Liver (tissue), 3 donors: ENCODE results near the gene ETV3.

Source experiments
- ATF3 ChIP-seq: IDR thresholded peaks from 2 replicates; pipeline ENCODE4 v1.6.1; 2016; ENCODE audit warnings: antibody characterized with exemption
- CTCF ChIP-seq: fragments of 150-350 bp; IDR thresholded peaks from 2 replicates; pipeline ENCODE4 v1.5.1; 2017; ENCODE audit warnings: improper control_type of control experiment, low read depth, low read length; ENCODE audit not compliant: missing input control
- GABPA ChIP-seq, 2 donors: IDR thresholded peaks in 1 of 2; conservative IDR thresholded peaks in 1 of 2; 2 replicates each; pipeline ENCODE4 v1.6.1; 2016; ENCODE audit warnings: antibody characterized with exemption in 2 of 2, mild to moderate bottlenecking in 1 of 2, moderate library complexity in 1 of 2
- MAX ChIP-seq: IDR thresholded peaks from 2 replicates; pipeline ENCODE4 v1.6.1; 2016; ENCODE audit warnings: antibody characterized with exemption
- NR2F2 ChIP-seq: IDR thresholded peaks from 2 replicates; pipeline ENCODE4 v1.6.1; 2016; ENCODE audit warnings: antibody characterized with exemption
- RAD21 ChIP-seq, 2 donors: IDR thresholded peaks; 2 replicates each; pipeline ENCODE4 v1.6.1; 2016; ENCODE audit warnings: antibody characterized with exemption in 2 of 2, mild to moderate bottlenecking in 2 of 2
- REST ChIP-seq: IDR thresholded peaks from 2 replicates; pipeline ENCODE4 v1.6.1; 2016; ENCODE audit warnings: antibody characterized with exemption, mild to moderate bottlenecking
- RXRA ChIP-seq, 2 donors: IDR thresholded peaks; 2 replicates each; pipeline ENCODE4 v1.6.1; 2017 to 2018; ENCODE audit warnings: antibody characterized with exemption in 2 of 2, mild to moderate bottlenecking in 1 of 2
- TAF1 ChIP-seq: conservative IDR thresholded peaks from 2 replicates; pipeline ENCODE4 v1.6.1; 2016; ENCODE audit warnings: antibody characterized with exemption, mild to moderate bottlenecking
- ZBTB33 ChIP-seq: IDR thresholded peaks from 2 replicates; pipeline ENCODE4 v1.6.1; 2016; ENCODE audit warnings: antibody characterized with exemption
- donor health status: healthy.
- donor health status: healthy.

- TF ChIP-seq MAX: no peak
- no peak for TF ChIP-seq CTCF
- no peak for TF ChIP-seq REST
- no peak for TF ChIP-seq ZBTB33
- no peak for TF ChIP-seq RAD21 (IDR thresholded peaks at IDR 0.05)
- no peak for TF ChIP-seq NR2F2
- TF ChIP-seq RXRA (IDR thresholded peaks at IDR 0.05): no peak
- TF ChIP-seq TAF1: no peak
- TF ChIP-seq ATF3: no peak
- TF ChIP-seq GABPA (IDR thresholded peaks at IDR 0.05 in 1 of 2, conservative IDR thresholded peaks at IDR 0.05 in 1 of 2): no peak
These were observed 8.8 kb upstream of the ETV3 start for GRCh38 chr1:157147037-157147436.
